NCI-H226 (cell line): ENCODE results near the gene MAP3K5.

ENCODE experiments used
- DNase-seq: peaks from one replicate; pipeline ENCODE4 v3.0.0-alpha.2; 2015

Gene MAP3K5

DNA sequence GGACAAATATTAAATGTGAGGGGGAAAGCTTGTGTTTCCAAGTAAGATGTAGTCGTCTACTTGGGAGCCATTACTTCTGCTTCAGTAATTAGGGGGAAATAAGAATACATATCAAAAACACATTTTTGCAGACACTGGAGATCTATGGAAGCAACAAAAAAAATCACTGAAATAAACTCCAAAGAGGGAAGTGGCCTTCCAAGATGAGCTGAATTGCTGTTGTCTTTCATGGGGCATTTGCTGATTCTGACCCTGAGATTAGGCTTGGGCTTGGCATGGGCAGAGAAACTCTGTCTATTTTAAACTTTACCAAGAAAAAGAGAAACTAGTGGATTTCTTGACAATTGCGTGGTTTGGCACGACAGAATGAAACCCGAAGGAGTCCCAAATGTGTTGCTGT, 120.1 kb downstream of the MAP3K5 start:
- DNase-seq: no peak

DNA sequence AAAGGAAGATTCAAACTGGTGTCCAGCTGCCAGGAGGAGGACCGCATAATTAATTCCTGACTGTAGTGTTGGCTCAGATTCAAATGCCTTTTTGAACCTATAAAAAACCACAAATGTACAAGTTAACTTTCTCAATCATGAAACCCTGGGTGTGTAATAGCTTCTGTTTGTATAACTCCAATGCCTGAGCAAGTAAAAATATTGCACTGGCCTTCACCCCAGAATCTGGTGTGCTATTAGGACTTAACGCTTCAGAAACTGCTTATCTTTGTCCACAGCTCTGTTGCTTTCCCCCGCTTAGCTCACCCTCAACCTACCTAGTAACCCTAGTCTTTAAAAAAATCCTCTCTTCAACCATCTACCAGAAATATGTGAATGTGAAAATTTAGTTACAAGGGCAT, 123.0 kb downstream of the MAP3K5 start:
- peak; percentile 84 for DNase-seq

- DNase-seq: no peak
Observed at GRCh38 chr6:136668571-136668970, 123.7 kb downstream of the MAP3K5 start.

- DNase-seq: no peak
Observed at GRCh38 chr6:136666041-136666440, 126.2 kb downstream of the MAP3K5 start.

GRCh38 chr6:136662347-136663237, 129.7 kb downstream of the MAP3K5 start:
- no peak for DNase-seq

- no peak for DNase-seq
Observed at GRCh38 chr6:136660727-136661126, 131.6 kb downstream of the MAP3K5 start.

DNA sequence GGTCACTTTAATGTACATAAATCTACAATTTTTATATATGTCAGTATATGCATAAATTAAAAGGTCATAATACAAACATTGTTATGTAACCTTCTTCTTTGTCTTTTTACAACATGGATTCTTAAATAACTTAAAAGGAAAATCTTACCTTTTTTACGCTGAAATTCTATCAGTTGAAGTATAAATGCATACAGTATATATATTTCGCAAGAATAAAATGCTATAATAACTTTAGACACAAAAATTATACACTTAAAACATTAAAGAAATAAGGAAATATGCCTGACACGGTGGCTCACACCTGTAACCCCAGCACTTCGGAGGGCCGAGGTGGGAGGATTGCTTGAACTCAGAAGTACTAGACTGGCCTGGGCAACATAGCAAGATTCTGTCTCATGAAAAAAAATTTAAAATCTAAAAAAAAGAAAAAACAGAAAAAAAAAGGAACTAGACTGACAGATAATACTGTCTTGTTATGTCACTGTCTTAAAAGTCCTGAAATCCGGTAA, 132.2 kb downstream of the MAP3K5 start:
- DNase-seq: no peak

- DNase-seq: no peak
Observed at GRCh38 chr6:136658711-136659110, 133.6 kb downstream of the MAP3K5 start.

- DNase-seq: no peak
Observed at GRCh38 chr6:136657666-136658065, 134.6 kb downstream of the MAP3K5 start.

DNA sequence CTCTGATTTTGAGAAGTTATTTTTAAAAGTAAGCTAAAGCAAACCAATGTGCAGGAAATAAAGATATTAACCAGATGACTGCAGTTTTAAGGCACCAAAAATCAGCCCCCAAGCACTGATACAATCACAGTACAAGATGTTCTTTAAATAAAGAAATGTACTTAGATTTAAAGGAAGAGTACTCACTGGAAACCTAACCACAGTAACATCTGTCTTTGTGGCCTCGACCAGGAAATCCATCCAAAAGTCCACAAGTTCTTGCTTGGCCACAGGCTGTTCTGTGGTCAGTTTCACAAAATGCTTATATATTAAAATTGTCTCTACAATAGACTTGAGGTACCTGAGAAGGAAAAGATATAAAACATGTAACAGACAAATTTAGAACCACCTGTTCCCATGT, 136.2 kb downstream of the MAP3K5 start:
- no peak for DNase-seq

DNA sequence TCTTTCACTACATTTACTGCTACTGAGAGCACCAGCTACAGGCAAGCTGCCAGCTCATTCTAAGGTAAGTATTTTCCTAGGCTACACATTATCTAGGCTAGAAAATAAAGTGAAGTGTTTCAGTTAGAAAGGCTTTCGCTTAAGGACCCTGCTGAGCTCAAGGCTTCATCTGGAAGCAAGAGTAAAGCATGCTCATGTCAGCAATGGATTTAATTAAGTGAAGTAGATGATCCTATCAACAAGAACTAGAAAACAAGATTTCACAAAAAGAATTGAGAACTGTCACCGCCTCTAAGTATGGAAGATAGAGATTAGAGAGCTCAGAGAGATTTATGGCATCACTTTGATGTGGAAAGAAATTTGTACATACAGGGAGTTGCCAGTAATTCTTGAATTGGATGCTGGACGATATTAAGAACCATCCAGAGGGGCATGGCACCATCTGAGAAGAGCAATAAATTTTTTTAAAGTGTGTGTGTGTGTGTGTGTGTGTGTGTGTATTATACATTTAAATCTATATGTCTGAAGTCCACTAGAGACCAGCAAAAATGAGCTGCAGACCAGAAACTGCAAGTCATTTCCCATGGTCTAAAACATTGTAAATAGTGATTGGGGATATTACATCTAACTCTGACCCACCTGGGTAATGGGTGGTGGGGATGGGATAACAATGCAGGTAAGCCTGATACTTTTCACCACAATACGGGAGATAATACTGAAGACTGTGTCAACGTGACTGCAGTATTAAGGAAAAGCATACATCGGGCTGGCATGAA, 136.8 kb downstream of the MAP3K5 start:
- DNase-seq: no peak

- no peak for DNase-seq
Observed at GRCh38 chr6:136654086-136654485, 138.2 kb downstream of the MAP3K5 start.

DNA sequence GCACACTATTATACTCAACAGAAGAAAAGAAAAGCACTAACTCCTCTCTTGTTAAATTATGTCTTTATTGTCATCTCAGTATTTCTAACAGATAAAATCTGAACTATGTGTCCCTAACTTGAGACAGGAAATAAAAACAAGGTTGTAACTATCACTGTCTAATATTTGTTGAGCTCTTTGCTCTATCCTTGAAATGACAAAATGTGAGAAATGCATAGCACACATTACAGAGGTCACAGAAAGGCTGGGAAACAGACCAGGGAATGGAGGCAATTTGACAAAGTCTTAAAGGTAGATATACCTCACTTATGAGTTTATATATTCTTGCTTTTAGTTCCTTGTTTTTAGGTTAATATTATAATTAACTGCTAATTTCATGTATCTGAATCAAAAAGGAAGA, 139.6 kb downstream of the MAP3K5 start:
- DNase-seq: no peak

DNA sequence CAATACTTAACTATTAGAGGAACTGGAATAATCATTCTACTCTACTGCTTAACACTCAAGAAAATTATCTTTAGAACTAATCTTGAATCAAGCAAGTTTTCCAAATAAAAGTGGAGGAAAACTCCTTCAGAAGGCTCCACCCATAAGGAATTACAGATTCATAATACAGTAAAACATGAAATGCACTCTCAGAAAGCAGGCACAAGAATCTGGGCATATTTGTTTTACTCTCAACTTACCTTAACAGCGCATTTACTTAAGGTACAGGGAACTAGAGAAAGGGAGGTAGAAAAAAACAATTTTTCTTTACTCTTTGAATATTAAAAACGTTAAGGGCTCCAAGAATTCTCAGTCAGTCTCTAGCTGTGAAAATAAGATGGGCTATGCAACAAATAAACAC, 140.3 kb downstream of the MAP3K5 start:
- DNase-seq: no peak

- peak; percentile 84 for DNase-seq
Observed at GRCh38 chr6:136647363-136647852, 144.9 kb downstream of the MAP3K5 start.

GRCh38 chr6:136646377-136646776, 145.9 kb downstream of the MAP3K5 start:
- DNase-seq: no peak

DNA sequence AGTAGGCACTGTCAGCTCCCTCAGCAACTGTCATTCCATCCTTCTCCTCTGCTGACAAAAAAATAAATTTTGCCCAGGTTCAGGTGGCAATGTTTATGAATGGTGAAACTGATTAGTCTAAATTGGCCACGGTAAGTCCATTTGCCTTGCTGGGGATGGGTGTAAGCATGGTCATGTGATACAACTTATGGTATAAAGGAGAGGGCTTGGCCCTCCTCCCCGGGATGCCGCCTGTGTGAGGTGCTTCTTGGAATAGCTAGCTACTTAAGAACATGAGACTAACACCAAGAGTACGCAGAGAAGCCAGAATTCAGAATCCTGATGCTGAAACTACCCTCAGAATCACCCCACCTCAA, 147.7 kb downstream of the MAP3K5 start:
- DNase-seq: no peak

GRCh38 chr6:136643850-136644596, 148.3 kb downstream of the MAP3K5 start:
- peak; percentile 88 for DNase-seq

DNA sequence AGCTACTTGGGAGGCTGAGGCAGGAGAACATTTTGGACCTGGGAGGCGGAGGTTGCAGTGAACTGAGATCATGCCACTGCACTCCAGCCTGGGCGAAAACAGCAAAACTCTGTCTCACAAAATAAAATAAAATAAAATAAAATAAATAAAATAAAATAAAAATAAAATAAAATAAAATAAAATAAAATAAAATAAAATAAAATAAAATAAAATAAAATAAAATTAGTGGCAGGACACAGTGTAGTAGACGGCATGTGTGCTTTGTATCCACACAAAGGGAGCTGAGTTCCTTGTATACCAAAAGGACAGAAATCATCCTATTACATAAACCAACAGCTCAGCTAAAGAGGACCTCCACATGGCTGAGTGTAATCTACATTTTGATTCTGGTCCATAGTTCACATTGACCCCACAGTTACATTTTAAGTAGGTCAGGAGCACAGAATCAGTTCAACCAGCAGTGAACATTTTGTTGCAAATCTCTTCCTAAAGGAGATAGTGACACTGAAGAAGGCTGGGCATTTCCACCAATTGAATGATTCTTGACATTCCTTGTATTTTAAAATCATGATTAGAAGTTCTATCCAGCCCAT, 150.3 kb downstream of the MAP3K5 start:
- DNase-seq: no peak

DNA sequence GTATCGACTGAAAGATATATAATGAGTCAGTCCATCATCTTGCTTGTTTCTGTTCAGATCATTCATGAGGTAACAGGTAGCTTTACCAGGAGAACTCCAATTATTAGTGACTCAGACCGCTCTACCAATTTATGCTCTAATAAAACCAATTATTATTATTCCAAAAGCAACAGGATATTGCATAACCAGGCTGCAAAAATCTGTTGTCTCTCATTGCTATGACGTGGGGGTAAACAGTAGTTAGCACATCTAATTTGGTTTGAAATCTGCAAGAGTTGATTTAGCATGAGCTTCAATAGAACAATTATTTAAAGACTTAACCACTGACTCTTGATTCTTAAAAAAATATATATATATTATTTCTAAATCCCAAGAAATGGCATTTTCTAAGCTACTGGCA, 151.1 kb downstream of the MAP3K5 start:
- DNase-seq: no peak

DNA sequence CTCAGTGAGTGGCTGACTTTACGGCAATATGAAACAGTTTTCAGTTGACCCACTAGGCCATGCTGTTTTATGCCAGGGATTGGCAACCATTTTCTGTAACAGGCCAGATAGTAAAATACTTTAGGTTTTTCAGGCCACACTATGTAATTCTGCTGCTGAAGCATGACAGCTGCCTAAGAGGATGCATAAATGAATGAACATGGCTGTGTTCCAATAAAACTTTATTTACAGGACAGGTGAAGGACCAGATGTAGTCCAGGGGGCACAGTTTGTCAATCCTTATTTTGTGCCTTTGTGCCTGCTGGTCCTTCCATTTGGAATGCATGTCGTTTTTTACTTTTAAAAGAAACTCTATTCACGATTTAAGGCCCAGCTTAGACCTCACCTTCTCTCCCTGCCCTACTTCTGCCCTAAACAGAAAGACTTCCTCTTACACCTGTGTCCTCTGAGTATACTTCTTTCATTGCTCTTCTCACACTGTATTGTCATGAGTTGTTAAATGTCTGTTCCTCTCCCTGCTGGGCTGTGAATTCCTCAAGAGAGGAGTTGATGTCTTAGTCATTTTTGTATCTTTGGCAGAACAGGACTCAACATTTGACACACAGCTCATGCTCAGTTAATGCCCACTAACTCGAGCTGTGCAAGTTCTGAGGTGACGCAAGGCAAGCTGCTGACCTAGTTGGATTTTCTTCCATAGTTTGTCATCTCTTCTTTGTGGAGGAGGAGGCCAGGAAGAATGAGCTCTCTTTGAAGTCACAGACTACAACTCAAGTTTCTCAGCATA, 152.0 kb downstream of the MAP3K5 start:
- DNase-seq: peak; percentile 47

DNA sequence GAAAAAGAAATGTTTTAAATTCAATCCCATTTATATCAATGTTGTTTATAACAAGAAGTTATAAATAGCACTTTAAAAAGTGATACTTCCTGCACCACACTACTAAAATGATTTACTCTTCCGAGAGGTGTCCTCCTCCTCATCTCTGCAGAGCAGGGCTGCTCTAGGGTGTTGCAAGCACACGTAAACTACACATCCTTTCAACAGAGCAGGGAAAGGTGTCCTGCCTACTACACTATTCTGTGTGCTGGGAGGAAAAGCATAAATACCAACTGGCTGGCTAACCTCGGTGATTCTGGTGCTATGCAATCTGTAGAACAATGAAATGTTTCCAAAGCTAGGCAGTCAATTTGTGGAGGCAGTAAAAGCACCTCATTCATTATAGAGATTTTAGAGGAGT, 152.6 kb downstream of the MAP3K5 start:
- no peak for DNase-seq
